HepG2 (cell line): Measurements from ENCODE around the gene MFNG. TPM values are rescaled to one million over a fixed set of nuclear protein-coding genes. Genes with fewer than 3 reads are reported as not detected.

Source experiments
- ATAC-seq: fragments of 200-7000 bp; cut with Tn5 transposase; 3 replicates; pipeline ENCODE4 v1.9.1; 2020; ENCODE audit warnings: mild to moderate bottlenecking, moderate library complexity
- BruUV-seq: library from RNA; stranded (reverse); fragments of 400-500 nt; replicated peaks from 2 replicates; lab custom pipeline; 2021; lab: Mats Ljungman, UMichigan
- CTCF ChIA-PET: fragments of 300-600 bp; formaldehyde crosslinking; extraction: SDS; loops from one replicate; lab custom pipeline; 2021; ENCODE audit warnings: low total read pairs, inconsistent platforms, low intra/inter-chr PET ratio; lab: Yijun Ruan, JAX
- POLR2A ChIA-PET: fragments of 350-600 bp; sonication (Branson Sonifier 250); formaldehyde crosslinking; loops from one replicate; lab custom pipeline; 2020; ENCODE audit warnings: antibody characterized with exemption, inconsistent platforms; lab: Yijun Ruan, JAX
- DNase-seq: peaks from one replicate; pipeline ENCODE4 v3.0.0-alpha.2; 2015; ENCODE audit warnings: low spot score
- FAIRE-seq: peaks from 3 replicates; lab custom pipeline; 2011; peaks lifted over from hg19 to GRCh38; lab: Jason Lieb, UNC
- H2AFZ ChIP-seq: one replicate; pipeline ENCODE4 v1.6.1; 2011; ENCODE audit warnings: low read length, inconsistent platforms
- H3K27ac ChIP-seq: fragments of 300-600 bp; 3 replicates; pipeline ENCODE4 v1.8.0; 2011; ENCODE audit warnings: mixed run types, mild to moderate bottlenecking, mixed read lengths, low read length, inconsistent platforms; ENCODE audit not compliant: insufficient read depth; ENCODE audit errors: extremely low read length
- H3K27me3 ChIP-seq, 2 experiments: fragments of 200-600 bp in 1 of 2; 2 replicates in 1 of 2; 3 replicates in 1 of 2; pipeline versions ENCODE4 v1.6.0 to v1.8.0; 2011; ENCODE audit warnings: low read length in 2 of 2, mild to moderate bottlenecking in 2 of 2, moderate library complexity in 2 of 2, inconsistent platforms in 1 of 2; ENCODE audit not compliant: insufficient read depth in 2 of 2, control insufficient read depth in 1 of 2
- H3K36me3 ChIP-seq, 2 experiments: fragments of 200-600 bp in 1 of 2; replicated peaks in 1 of 2; 2 replicates in 1 of 2; 3 replicates in 1 of 2; pipeline versions ENCODE4 v1.5.1 to v1.8.0; 2011; ENCODE audit warnings: low read length in 2 of 2, inconsistent platforms in 1 of 2; ENCODE audit not compliant: insufficient read depth in 2 of 2, control insufficient read depth in 1 of 2
- H3K4me1 ChIP-seq: 2 replicates; pipeline ENCODE4 v1.5.1; 2012; ENCODE audit warnings: low read length, inconsistent platforms; ENCODE audit not compliant: insufficient read depth
- H3K4me2 ChIP-seq: 2 replicates; pipeline ENCODE4 v1.6.0; 2011; ENCODE audit warnings: low read depth, low read length, inconsistent platforms
- H3K4me3 ChIP-seq, 3 experiments: fragments of 200-600 bp in 1 of 3; sonication (generic), shearing (Covaris generic) in 1 of 3; replicated peaks in 1 of 3; 2 replicates each; pipeline ENCODE4 v1.5.1; 2011 to 2016; ENCODE audit warnings: low read length in 3 of 3, inconsistent platforms in 2 of 3, low read depth in 2 of 3, mild to moderate bottlenecking in 2 of 3, control low read depth in 1 of 3, mixed read lengths in 1 of 3; ENCODE audit not compliant: insufficient read depth in 1 of 3
- H3K79me2 ChIP-seq: one replicate; pipeline ENCODE4 v1.6.1; 2011; ENCODE audit warnings: low read length, inconsistent platforms; ENCODE audit not compliant: insufficient read depth
- H3K9ac ChIP-seq: 2 replicates; pipeline ENCODE4 v1.6.0; 2011; ENCODE audit warnings: mild to moderate bottlenecking, low read depth, low read length, inconsistent platforms; ENCODE audit not compliant: insufficient read depth
- H3K9me3 ChIP-seq: 2 replicates; pipeline ENCODE4 v1.5.1; 2012; ENCODE audit warnings: mild to moderate bottlenecking, low read length
- H4K20me1 ChIP-seq: 2 replicates; pipeline ENCODE4 v1.6.0; 2011; ENCODE audit warnings: inconsistent platforms, mild to moderate bottlenecking, low read length, moderate library complexity; ENCODE audit not compliant: insufficient read depth
- ETS1 ChIP-seq: sonication (generic); formaldehyde crosslinking; IDR thresholded peaks from 2 replicates; pipeline ENCODE4 v1.4.0; 2020; ENCODE audit warnings: missing genetic modification reagents
- SNAPC5 ChIP-seq: sonication (generic); formaldehyde crosslinking; IDR thresholded peaks from 2 replicates; pipeline ENCODE4 v1.8.1; 2023; ENCODE audit warnings: mild to moderate bottlenecking, missing genetic modification reagents, borderline replicate concordance
- YEATS2 ChIP-seq: sonication (generic); formaldehyde crosslinking; IDR thresholded peaks from 2 replicates; pipeline ENCODE4 v1.4.0; 2020; ENCODE audit warnings: missing genetic modification reagents, borderline replicate concordance
- ZBTB14 ChIP-seq: sonication (generic); formaldehyde crosslinking; IDR thresholded peaks from 2 replicates; pipeline ENCODE4 v1.4.0; 2020; ENCODE audit warnings: missing genetic modification reagents
- ZBTB7A ChIP-seq: sonication (generic); formaldehyde crosslinking; IDR thresholded peaks from 2 replicates; pipeline ENCODE4 v1.8.0; 2022; ENCODE audit warnings: mild to moderate bottlenecking, missing genetic modification reagents
- ZNF484 ChIP-seq: sonication (generic); formaldehyde crosslinking; IDR thresholded peaks from 2 replicates; pipeline ENCODE4 v1.5.1; 2020; ENCODE audit warnings: mild to moderate bottlenecking, low read depth, missing genetic modification reagents, borderline replicate concordance
- ZNF644 ChIP-seq: IDR thresholded peaks from 2 replicates; pipeline ENCODE4 v1.6.1; 2016; ENCODE audit warnings: low read depth
- ZUFSP ChIP-seq: sonication (generic); formaldehyde crosslinking; IDR thresholded peaks from 2 replicates; pipeline ENCODE4 v1.9.0; 2021; ENCODE audit warnings: missing genetic modification reagents, mild to moderate bottlenecking, borderline replicate concordance
- WGBS: methylation state at CpG from one replicate; pipeline ENCODE4 v1.1.6; 2017; ENCODE audit warnings: low lambda C conversion rate; 5-methylcytosine and 5-hydroxymethylcytosine counted together
- in situ Hi-C: cut with HindIII; loops from 2 replicates; pipeline ENCODE4 v1.10.0; 2017; ENCODE audit warnings: low pct_unique_long_range_greater_than_20kb; ENCODE audit not compliant: extremely low pct_ligation_motif_present
- intact Hi-C: fragments of 100-400 bp; cut with micrococcal nuclease; formaldehyde crosslinking; loops from one replicate; pipeline ENCODE4 v1.10.0; 2022; ENCODE audit not compliant: unreplicated experiment
- polyA plus RNA-seq, 8 experiments: library from polyadenylated mRNA; depleted of rRNA in 3 of 8; stranded (reverse) in 7 of 8; unstranded in 1 of 8; fragments of >200 nt; fragmentation: Illumina TruSeq in 4 of 8; extraction: Trizol in 4 of 8; gene quantifications; 2 replicates each; pipeline versions ENCODE4 v1.2.1 to v1.2.3, GENCODE V29; 2011 to 2016; ENCODE audit warnings: low read depth in 4 of 8, missing spikeins in 1 of 8, mixed read lengths in 1 of 8; ENCODE audit not compliant: insufficient read depth in 1 of 8
- total RNA-seq, 5 experiments: library from RNA; depleted of rRNA; stranded (reverse); fragments of >200 nt; fragmentation: Illumina TruSeq; extraction: Trizol; gene quantifications; 2 replicates each; pipeline ENCODE4 v1.2.3, GENCODE V29; 2016; ENCODE audit warnings: low read depth in 1 of 5

The MFNG gene
- total and polyA plus RNA-seq, 2 of the 13 experiments (the other 11 are each of a cell fraction or from before 2014, with no cell fraction given) = 1.0 to 11.7 TPM

- FAIRE-seq (no peak), DNase-seq (no peak), ATAC-seq (no peak)
- Histone ChIP-seq H3K4me3 (no peak overlapping the region), H4K20me1 (peaks cover 7% of the 10 kb centered on the region; the same call in 1 of the 2 replicates), H3K4me2 (no peak overlapping the region), H3K9ac (no peak overlapping the region), H3K9me3 (no peaks in the 10 kb centered on the region), H3K4me1 (peaks cover under 1% of the 10 kb centered on the region; the same call in 1 of the 2 replicates), H3K27me3 (peaks cover 15 to 62% of the 10 kb centered on the region in 2 experiments), H3K79me2 (no peaks in the 10 kb centered on the region), H3K36me3 (no peaks in the 10 kb centered on the region), H3K27ac (no peak overlapping the region), H2AFZ (no peak overlapping the region)
- CTCF ChIA-PET = no interaction called here
- POLR2A ChIA-PET = no interaction called here
- WGBS = 62% methylated on average over 35 of the region's 43 CpGs
- in situ Hi-C loops (no loop called here), intact Hi-C loops (no loop called here)
- TF ChIP-seq ZBTB14 (CRISPR knock-in tag) (no peak), ZNF644 (CRISPR knock-in tag) (no peak), ETS1 (CRISPR knock-in tag) (no peak), ZBTB7A (CRISPR knock-in tag) (no peak), YEATS2 (CRISPR knock-in tag) (no peak), ZNF484 (CRISPR knock-in tag) (no peak), ZUFSP (no peak), SNAPC5 (CRISPR knock-in tag) (no peak)
- BruUV-seq = no TSS peak
These were observed 60.1 kb downstream of the MFNG start for GRCh38 chr22:37425800-37426705.
